Testis (tissue), 3 donors: ENCODE results near the gene SZT2. TPM values are rescaled to one million over a fixed set of nuclear protein-coding genes. Genes with fewer than 3 reads are reported as not detected.

Experiments
- DNase-seq: peaks from one replicate; pipeline ENCODE4 v3.0.0-alpha.2; 2019
- H3K27ac ChIP-seq, 2 donors: fragments of 200-600 bp; sonication (generic); one replicate each; pipeline ENCODE4 v1.5.1; 2019
- H3K27me3 ChIP-seq: fragments of 200-600 bp; sonication (generic); one replicate; pipeline ENCODE4 v1.5.1; 2019
- H3K36me3 ChIP-seq: fragments of 200-600 bp; sonication (generic); one replicate; pipeline ENCODE4 v1.5.1; 2017; ENCODE audit warnings: low read depth; ENCODE audit errors: missing control alignments
- H3K4me1 ChIP-seq: fragments of 200-600 bp; sonication (generic); one replicate; pipeline ENCODE4 v1.5.1; 2019
- H3K4me3 ChIP-seq, 2 donors: fragments of 200-600 bp; sonication (generic); one replicate each; pipeline ENCODE4 v1.5.1; 2017 to 2019
- H3K9me3 ChIP-seq: fragments of 200-600 bp; sonication (generic); one replicate; pipeline ENCODE4 v1.5.1; 2017
- CTCF ChIP-seq, 3 experiments: fragments of 450-650 bp in 2 of 3; fragments of 200-600 bp in 1 of 3; sonication (generic) in 1 of 3; IDR thresholded peaks; one replicate each; pipeline ENCODE4 v1.5.1; 2016 to 2019; ENCODE audit warnings: antibody characterized with exemption in 3 of 3, mild to moderate bottlenecking in 2 of 3, moderate library complexity in 1 of 3
- POLR2A ChIP-seq: fragments of 450-650 bp; IDR thresholded peaks from one replicate; pipeline ENCODE4 v1.6.1; 2017; ENCODE audit warnings: antibody characterized with exemption, mild to moderate bottlenecking, moderate library complexity
- WGBS, 2 donors: methylation state at CpG; one replicate each; pipeline ENCODE4 v1.1.5; 2018; 5-methylcytosine and 5-hydroxymethylcytosine counted together
- intact Hi-C: fragments of 100-400 bp; cut with DNase I; formaldehyde crosslinking; loops from one replicate; pipeline ENCODE4 v1.15.1; 2023; ENCODE audit warnings: low total_unique reads
- polyA plus RNA-seq: library from polyadenylated mRNA; stranded (reverse); fragments of 350-450 nt; fragmentation: Illumina TruSeq; extraction: RNeasy Lipid Tissue Mini Kit (QIAGEN cat#74804); gene quantifications from one replicate; pipeline ENCODE4 v1.2.3, GENCODE V29; 2014; ENCODE audit warnings: low read depth, low replicate concordance; ENCODE audit not compliant: insufficient read depth
- total RNA-seq, 2 donors: library from RNA; depleted of rRNA; stranded (reverse); fragments of >200 nt; gene quantifications; one replicate each; pipeline ENCODE4 v1.2.3, GENCODE V29; 2016

The SZT2 gene
- total and polyA plus RNA-seq, 3 donors from 2014 or later: 40.0 to 115 (median 90.1) TPM

- no peak overlapping the region for H3K4me3 ChIP-seq
- H3K36me3 ChIP-seq: no peaks in the 10 kb centered on the region
- no peak overlapping the region for H3K27ac ChIP-seq
- H3K4me1 ChIP-seq: no peaks in the 10 kb centered on the region
- intact Hi-C loops: no loop called here
- H3K27me3 ChIP-seq: no peaks in the 10 kb centered on the region
- 89 to 91% methylated on average over 13 of the region's 13 CpGs for WGBS, 2 donors
- no peaks in the 10 kb centered on the region for H3K9me3 ChIP-seq
- no peak for TF ChIP-seq CTCF (IDR thresholded peaks at IDR 0.05)
- TF ChIP-seq POLR2A: no peak
- DNase-seq: no peak
These were observed 54.6 kb downstream of the SZT2 start for GRCh38 chr1:43444151-43444828.

- TF ChIP-seq POLR2A (no peak), CTCF (IDR thresholded peaks at IDR 0.05) (no peak)
- intact Hi-C loops: no loop called here
- no peak for DNase-seq
- H3K36me3 ChIP-seq: no peaks in the 10 kb centered on the region
- WGBS, 2 donors: 59 to 70% methylated on average over 1 of the region's 1 CpG
- no peak overlapping the region for H3K27ac ChIP-seq
- H3K9me3 ChIP-seq: no peaks in the 10 kb centered on the region
- H3K27me3 ChIP-seq: no peaks in the 10 kb centered on the region
- H3K4me3 ChIP-seq: no peak overlapping the region
- H3K4me1 ChIP-seq: no peaks in the 10 kb centered on the region
These were observed 55.1 kb downstream of the SZT2 start for GRCh38 chr1:43444836-43445235.

GRCh38 chr1:43445606-43446387 is 56.1 kb downstream of the SZT2 start:
- H3K4me1 ChIP-seq: no peaks in the 10 kb centered on the region
- TF ChIP-seq POLR2A (no peak), CTCF (IDR thresholded peaks at IDR 0.05) (no peak)
- no peak overlapping the region for H3K27ac ChIP-seq
- 86 to 94% methylated on average over 10 of the region's 10 CpGs for WGBS, 2 donors
- intact Hi-C loops: no loop called here
- no peaks in the 10 kb centered on the region for H3K9me3 ChIP-seq
- no peak for DNase-seq
- no peak overlapping the region for H3K4me3 ChIP-seq
- no peaks in the 10 kb centered on the region for H3K36me3 ChIP-seq
- no peaks in the 10 kb centered on the region for H3K27me3 ChIP-seq

GRCh38 chr1:43446388-43446740 is 56.7 kb downstream of the SZT2 start:
- H3K4me1 ChIP-seq: no peaks in the 10 kb centered on the region
- no peaks in the 10 kb centered on the region for H3K27me3 ChIP-seq
- DNase-seq: no peak
- intact Hi-C loops: no loop called here
- no peaks in the 10 kb centered on the region for H3K9me3 ChIP-seq
- H3K4me3 ChIP-seq: no peak overlapping the region
- no peak overlapping the region for H3K27ac ChIP-seq
- no peak for TF ChIP-seq POLR2A
- no peak for TF ChIP-seq CTCF (IDR thresholded peaks at IDR 0.05)
- 94 to 96% methylated on average over 4 of the region's 4 CpGs for WGBS, 2 donors
- no peaks in the 10 kb centered on the region for H3K36me3 ChIP-seq
